GM21447 (cell line): Measurements from ENCODE around the gene LIPN.

Source experiments
- ATAC-seq: cut with Tn5 transposase; IDR thresholded peaks from one replicate; pipeline ENCODE4 v1.9.1; 2021; ENCODE audit not compliant: unreplicated experiment

Gene LIPN

GRCh38 chr10:88826388-88826787 lies 66.6 kb downstream of the LIPN start:
- ATAC-seq, result no peak

- no peak for ATAC-seq
Measured at GRCh38 chr10:88827671-88828070, 67.9 kb downstream of the LIPN start.

GRCh38 chr10:88828310-88828709 lies 68.5 kb downstream of the LIPN start:
- ATAC-seq, result no peak
